H1 (cell line): ENCODE data around the gene TUBB1. TPM values are rescaled to one million over a fixed set of nuclear protein-coding genes. Genes with fewer than 3 reads are reported as not detected.

Source experiments
- CTCF ChIA-PET: fragments of 300-600 bp; sonication (Branson Sonifier 250); formaldehyde crosslinking; loops from one replicate; lab custom pipeline; 2021; ENCODE audit not compliant: partially characterized antibody; lab: Charles Lee
- POLR2A ChIA-PET: fragments of 300-600 bp; sonication (Branson Sonifier 250); formaldehyde crosslinking; loops from one replicate; lab custom pipeline; 2021; ENCODE audit warnings: inconsistent platforms; ENCODE audit not compliant: partially characterized antibody; lab: Charles Lee
- DNase-seq, 2 experiments: peaks; one replicate each; pipeline versions ENCODE4 v3.0.0 to v3.0.0-alpha.2; 2010 to 2022; ENCODE audit warnings: low spot score in 2 of 2, low read depth in 1 of 2, mixed read lengths in 1 of 2
- FAIRE-seq: peaks from 2 replicates; lab custom pipeline; 2011; peaks lifted over from hg19 to GRCh38; lab: Jason Lieb, UNC
- H2AFZ ChIP-seq: 2 replicates; pipeline ENCODE4 v1.8.1; 2012; ENCODE audit warnings: low read length, inconsistent platforms
- H2AK5ac ChIP-seq: 2 replicates; pipeline ENCODE4 v1.6.1; 2013; ENCODE audit warnings: low read depth, low read length
- H2BK120ac ChIP-seq: replicated peaks from 2 replicates; pipeline ENCODE3; 2013; ENCODE audit warnings: low read depth, low read length, inconsistent platforms
- H2BK12ac ChIP-seq: 2 replicates; pipeline ENCODE4 v1.6.1; 2013; ENCODE audit warnings: low read depth, low read length
- H2BK15ac ChIP-seq: 2 replicates; pipeline ENCODE4 v1.6.1; 2013; ENCODE audit warnings: low read length
- H2BK20ac ChIP-seq: 2 replicates; pipeline ENCODE4 v1.6.1; 2013; ENCODE audit warnings: low read length
- H2BK5ac ChIP-seq: 2 replicates; pipeline ENCODE4 v1.6.1; 2013; ENCODE audit warnings: low read depth, low read length
- H3K14ac ChIP-seq: 2 replicates; pipeline ENCODE4 v1.6.1; 2013; ENCODE audit warnings: inconsistent platforms; ENCODE audit not compliant: insufficient read length
- H3K18ac ChIP-seq: 2 replicates; pipeline ENCODE4 v1.6.1; 2013; ENCODE audit warnings: low read length; ENCODE audit errors: extremely low read depth
- H3K23ac ChIP-seq: 2 replicates; pipeline ENCODE4 v1.6.1; 2013; ENCODE audit warnings: inconsistent platforms; ENCODE audit not compliant: insufficient read length
- H3K23me2 ChIP-seq: 2 replicates; pipeline ENCODE4 v1.6.1; 2013; ENCODE audit warnings: low read depth, low read length
- H3K27ac ChIP-seq: 2 replicates; pipeline ENCODE4 v1.6.1; 2011; ENCODE audit warnings: low read depth, low read length, inconsistent platforms
- H3K27me3 ChIP-seq, 4 experiments: replicated peaks in 1 of 4; 1 replicate in 1 of 4; 2 replicates in 3 of 4; pipeline versions ENCODE4 v1.6.1 to v1.8.1; 2011 to 2013; ENCODE audit warnings: low read length in 3 of 4, mild to moderate bottlenecking in 3 of 4, inconsistent platforms in 2 of 4, mixed read lengths in 2 of 4, moderate library complexity in 1 of 4; ENCODE audit not compliant: control insufficient read depth in 3 of 4, insufficient read depth in 3 of 4; ENCODE audit errors: extremely low read depth in 1 of 4
- H3K36me3 ChIP-seq, 4 experiments: 2 replicates each; pipeline versions ENCODE4 v1.6.1 to v1.8.1; 2011 to 2013; ENCODE audit warnings: mild to moderate bottlenecking in 4 of 4, low read length in 3 of 4, moderate library complexity in 2 of 4, control low read depth in 1 of 4, inconsistent platforms in 1 of 4; ENCODE audit not compliant: insufficient read depth in 4 of 4, control insufficient read depth in 2 of 4
- H3K4ac ChIP-seq: replicated peaks from 2 replicates; pipeline ENCODE3; 2013; ENCODE audit warnings: low read length, low read depth, mixed read lengths, inconsistent platforms; ENCODE audit not compliant: insufficient read length
- H3K4me1 ChIP-seq, 4 experiments: replicated peaks in 1 of 4; 1 replicate in 1 of 4; 2 replicates in 3 of 4; pipeline versions ENCODE4 v1.6.1 to v1.8.1; 2011 to 2013; ENCODE audit warnings: low read length in 3 of 4, inconsistent platforms in 2 of 4, mixed read lengths in 1 of 4; ENCODE audit not compliant: insufficient read depth in 4 of 4, control insufficient read depth in 3 of 4
- H3K4me2 ChIP-seq, 2 experiments: 2 replicates each; pipeline versions ENCODE4 v1.6.1 to v1.8.1; 2011 to 2013; ENCODE audit warnings: low read depth in 2 of 2, low read length in 2 of 2, control low read depth in 1 of 2, inconsistent platforms in 1 of 2, mild to moderate bottlenecking in 1 of 2; ENCODE audit not compliant: insufficient read depth in 1 of 2
- H3K4me3 ChIP-seq, 4 experiments: fragments of 200-600, 300-600 bp in 1 of 4; sonication (generic), shearing (Covaris generic), sonication (Bioruptor Twin) in 1 of 4; 2 replicates each; pipeline versions ENCODE4 v1.5.1 to v1.8.1; 2011 to 2016; ENCODE audit warnings: low read length in 4 of 4, low read depth in 3 of 4, control low read depth in 2 of 4, inconsistent platforms in 2 of 4, mild to moderate bottlenecking in 2 of 4, mixed read lengths in 1 of 4, moderate library complexity in 1 of 4; ENCODE audit not compliant: insufficient read depth in 2 of 4; ENCODE audit errors: extremely low read depth in 1 of 4
- H3K56ac ChIP-seq: replicated peaks from 2 replicates; pipeline ENCODE3; 2013; ENCODE audit warnings: low read depth, mild to moderate bottlenecking, mixed read lengths, low read length, inconsistent platforms; ENCODE audit not compliant: insufficient read length
- H3K79me1 ChIP-seq: 2 replicates; pipeline ENCODE4 v1.6.1; 2013; ENCODE audit warnings: low read depth, low read length, control low read depth
- H3K79me2 ChIP-seq, 2 experiments: 2 replicates each; pipeline versions ENCODE4 v1.6.1 to v1.8.1; 2012 to 2013; ENCODE audit warnings: low read length in 2 of 2, mild to moderate bottlenecking in 2 of 2, inconsistent platforms in 1 of 2; ENCODE audit not compliant: insufficient read depth in 2 of 2, control insufficient read depth in 1 of 2
- H3K9ac ChIP-seq, 4 experiments: replicated peaks in 1 of 4; 1 replicate in 1 of 4; 2 replicates in 3 of 4; pipeline versions ENCODE4 v1.6.1 to v1.8.1; 2011 to 2013; ENCODE audit warnings: low read depth in 3 of 4, low read length in 3 of 4, control low read depth in 2 of 4, mild to moderate bottlenecking in 2 of 4, moderate library complexity in 2 of 4, inconsistent platforms in 1 of 4; ENCODE audit errors: extremely low read depth in 1 of 4
- H3K9me3 ChIP-seq, 2 experiments: 2 replicates each; pipeline versions ENCODE4 v1.6.1 to v1.8.1; 2012 to 2013; ENCODE audit warnings: mild to moderate bottlenecking in 2 of 2, moderate library complexity in 2 of 2, control low read depth in 1 of 2, inconsistent platforms in 1 of 2, low read depth in 1 of 2, low read length in 1 of 2, mixed read lengths in 1 of 2; ENCODE audit not compliant: insufficient read depth in 2 of 2
- H4K20me1 ChIP-seq, 2 experiments: replicated peaks in 1 of 2; 2 replicates each; pipeline versions ENCODE3 to v1.8.1; 2011 to 2013; ENCODE audit warnings: inconsistent platforms in 2 of 2, low read length in 2 of 2, mild to moderate bottlenecking in 1 of 2; ENCODE audit not compliant: insufficient read depth in 2 of 2, control insufficient read depth in 1 of 2
- H4K5ac ChIP-seq: 2 replicates; pipeline ENCODE4 v1.6.1; 2013; ENCODE audit warnings: low read length, low read depth, mixed read lengths, inconsistent platforms; ENCODE audit not compliant: insufficient read length
- H4K8ac ChIP-seq: 2 replicates; pipeline ENCODE4 v1.8.0; 2013; ENCODE audit warnings: mild to moderate bottlenecking, moderate library complexity, low read length, inconsistent platforms; ENCODE audit not compliant: insufficient read depth; ENCODE audit errors: extremely low read depth
- H4K91ac ChIP-seq: replicated peaks from 2 replicates; pipeline ENCODE3; 2013; ENCODE audit warnings: low read length, mixed read lengths, inconsistent platforms; ENCODE audit not compliant: insufficient read length
- ATF3 ChIP-seq: IDR thresholded peaks from 2 replicates; pipeline ENCODE4 v1.6.1; 2011; ENCODE audit warnings: low read depth, mild to moderate bottlenecking, low read length; ENCODE audit not compliant: insufficient read depth
- CBX5 ChIP-seq: fragments of 300-800, 300-1000 bp; sonication (generic); IDR thresholded peaks from 2 replicates; pipeline ENCODE4 v1.7.1; 2016; ENCODE audit warnings: antibody characterized with exemption, low read length, low read depth
- CEBPB ChIP-seq: IDR thresholded peaks from 2 replicates; pipeline ENCODE4 v1.6.1; 2012; ENCODE audit warnings: low read depth, low read length
- CHD1 ChIP-seq: IDR thresholded peaks from 2 replicates; pipeline ENCODE4 v1.6.1; 2012; ENCODE audit warnings: low read depth, low read length, improper control_type of control experiment
- EP300 ChIP-seq, 2 experiments: IDR thresholded peaks; 1 replicate in 1 of 2; 2 replicates in 1 of 2; pipeline ENCODE4 v1.6.1; 2011 to 2012; ENCODE audit warnings: low read depth in 2 of 2, low read length in 2 of 2, mild to moderate bottlenecking in 2 of 2, borderline replicate concordance in 1 of 2, inconsistent platforms in 1 of 2, moderate library complexity in 1 of 2
- GABPA ChIP-seq: IDR thresholded peaks from 2 replicates; pipeline ENCODE4 v1.6.1; 2011; ENCODE audit warnings: mild to moderate bottlenecking, low read length, moderate library complexity, borderline replicate concordance; ENCODE audit not compliant: insufficient read depth
- HDAC2 ChIP-seq, 2 experiments: fragments of 300-600 bp in 1 of 2; sonication (generic) in 1 of 2; IDR thresholded peaks; 2 replicates each; pipeline ENCODE4 v1.6.1; 2011 to 2012; ENCODE audit warnings: low read depth in 2 of 2, low read length in 2 of 2, mild to moderate bottlenecking in 2 of 2, moderate library complexity in 2 of 2, borderline replicate concordance in 1 of 2, inconsistent platforms in 1 of 2
- RXRA ChIP-seq: IDR thresholded peaks from 2 replicates; pipeline ENCODE4 v1.6.1; 2011; ENCODE audit warnings: low read depth, mild to moderate bottlenecking, low read length, moderate library complexity; ENCODE audit not compliant: insufficient read depth
- SP1 ChIP-seq: IDR thresholded peaks from 2 replicates; pipeline ENCODE4 v1.6.1; 2011; ENCODE audit warnings: low read depth, low read length
- TAF1 ChIP-seq: IDR thresholded peaks from 2 replicates; pipeline ENCODE4 v1.6.1; 2011; ENCODE audit warnings: mild to moderate bottlenecking, low read depth, low read length
- TCF12 ChIP-seq: IDR thresholded peaks from 2 replicates; pipeline ENCODE4 v1.6.1; 2011; ENCODE audit warnings: low read depth, mild to moderate bottlenecking, low read length
- WGBS, 2 experiments: shearing (Covaris generic) in 1 of 2; methylation state at CpG; one replicate each; pipeline versions ENCODE4 v1.1.6 to v1.1.7; 2013 to 2015; ENCODE audit warnings: low lambda C conversion rate in 2 of 2, mixed read lengths in 2 of 2, inconsistent platforms in 1 of 2, low coverage in 1 of 2, missing lambda C conversion rate in 1 of 2; ENCODE audit not compliant: insufficient replicate concordance in 2 of 2, insufficient coverage in 1 of 2, insufficient read length in 1 of 2; ENCODE audit errors: extremely low coverage in 1 of 2, missing lambda C conversion rate in 1 of 2; 5-methylcytosine and 5-hydroxymethylcytosine counted together
- polyA plus RNA-seq, 7 experiments: library from polyadenylated mRNA; depleted of rRNA in 3 of 7; stranded (reverse) in 5 of 7; unstranded in 2 of 7; fragments of >200 nt in 5 of 7; fragments of 200-250 nt in 2 of 7; gene quantifications; 1 replicate in 5 of 7; 2 replicates in 1 of 7; 4 replicates in 1 of 7; pipeline versions ENCODE4 v1.2.1 to v1.2.3, GENCODE V29; 2011 to 2013; ENCODE audit warnings: missing spikeins in 2 of 7, mixed read lengths in 2 of 7
- total RNA-seq: library from RNA; stranded (reverse); fragmentation: NEBNext Ultra II Directional; extraction: Animal tissue kit (Norgen Biotek cat#: 25700); gene quantifications from 2 replicates; pipeline ENCODE4 v1.2.1, GENCODE V29; 2021
- TF ChIP-seq, protein P1 (sequence below): IDR thresholded peaks from 2 replicates; pipeline ENCODE4 v1.6.1; 2012; ENCODE audit warnings: inconsistent platforms

TUBB1 gene
- total and polyA plus RNA-seq, 2 of the 8 experiments (the other 6 are each of a cell fraction or from before 2014, with no cell fraction given), result not detected

DNA sequence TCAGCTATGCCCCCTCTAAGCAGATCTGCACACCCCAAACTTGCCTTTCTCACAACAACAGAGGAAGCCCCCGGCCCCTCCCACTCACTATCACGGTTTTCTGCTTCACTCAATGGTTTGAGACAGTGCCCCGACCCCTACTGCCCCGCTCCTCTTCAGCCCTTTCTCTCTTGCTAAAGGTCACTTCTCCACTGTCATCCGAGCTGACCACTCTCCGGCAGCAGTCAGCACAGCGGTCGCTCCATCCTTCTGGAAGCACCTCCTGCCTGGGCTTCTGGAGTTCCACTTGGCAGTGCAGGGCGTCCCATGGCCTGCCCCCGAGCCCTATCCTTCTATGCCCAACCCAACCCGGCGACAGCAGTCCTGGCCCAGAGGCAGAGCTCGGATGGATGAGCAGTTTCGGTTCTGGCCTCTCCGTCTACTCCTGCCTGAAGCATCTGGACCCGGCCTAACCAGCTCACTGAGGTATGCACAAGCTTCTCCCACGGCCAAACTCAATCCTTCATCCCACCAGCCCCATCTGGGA lies 16.3 kb upstream of the TUBB1 start:
- Histone ChIP-seq H3K4ac (no peak overlapping the region), H4K20me1 (peaks cover 0 to 6% of the 10 kb centered on the region in 2 experiments), H3K18ac (no peak overlapping the region), H2BK20ac (no peak overlapping the region), H3K27me3 (peaks cover 0 to 6% (median 2%) of the 10 kb centered on the region in 4 experiments; a peak in 3 of 7 replicates), H3K27ac (no peak overlapping the region), H3K9ac (no peak overlapping the region), H3K56ac (no peak overlapping the region), H2BK15ac (no peak overlapping the region), H2BK12ac (no peak overlapping the region), H3K4me3 (no peak overlapping the region), H4K91ac (no peak overlapping the region), H3K36me3 (no peaks in the 10 kb centered on the region), H4K8ac (no peak overlapping the region), H3K4me1 (peaks cover 0 to 8% (median 5%) of the 10 kb centered on the region in 4 experiments; a peak in 3 of 7 replicates), H3K79me1 (no peaks in the 10 kb centered on the region), H3K23ac (no peak overlapping the region), H3K23me2 (peaks cover 2% of the 10 kb centered on the region; the same call in 1 of the 2 replicates), H2AK5ac (no peak overlapping the region), H3K79me2 (no peaks in the 10 kb centered on the region), H3K4me2 (no peak overlapping the region), H4K5ac (no peak overlapping the region), H3K14ac (no peak overlapping the region), H2AFZ (no peak overlapping the region), H3K9me3 (no peaks in the 10 kb centered on the region), H2BK120ac (no peak overlapping the region), H2BK5ac (no peak overlapping the region)
- POLR2A ChIA-PET, result interaction anchor here (2.0 kb wide), 1 partner anchor 10 kb away, joined by 6 read pairs; no protein-coding TSS in a partner anchor
- FAIRE-seq (no peak), DNase-seq (no peak)
- CTCF ChIA-PET, result interaction anchor here (0.8 kb wide), 1 partner anchor 219 kb away, joined by 4 read pairs; no protein-coding TSS in a partner anchor
- 87% methylated on average over 17 of the region's 17 CpGs; no CpG with 5 or more reads in 1 of the 2 experiments for WGBS, 2 experiments
- TF ChIP-seq GABPA (no peak), RXRA (no peak), CEBPB (no peak), SP1 (no peak), TAF1 (no peak), CHD1 (no peak), HDAC2 (IDR thresholded peaks at IDR 0.05; ENCODE audit: borderline replicate concordance in 1 of 2, low read depth in 2 of 2, low read length in 2 of 2) (no peak), EP300 (IDR thresholded peaks at IDR 0.05; ENCODE audit: borderline replicate concordance in 1 of 2, low read depth in 2 of 2, low read length in 2 of 2) (no peak), ATF3 (no peak), TCF12 (no peak), CBX5 (no peak)
- TF ChIP-seq, protein P1, sequence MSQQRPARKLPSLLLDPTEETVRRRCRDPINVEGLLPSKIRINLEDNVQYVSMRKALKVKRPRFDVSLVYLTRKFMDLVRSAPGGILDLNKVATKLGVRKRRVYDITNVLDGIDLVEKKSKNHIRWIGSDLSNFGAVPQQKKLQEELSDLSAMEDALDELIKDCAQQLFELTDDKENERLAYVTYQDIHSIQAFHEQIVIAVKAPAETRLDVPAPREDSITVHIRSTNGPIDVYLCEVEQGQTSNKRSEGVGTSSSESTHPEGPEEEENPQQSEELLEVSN, result no peak
